HCT116 (cell line): ENCODE results near the gene KAT6B.

Source experiments
- CTCF ChIP-seq, 3 experiments: fragments of 200-600 bp in 1 of 3; sonication (generic) in 1 of 3; IDR thresholded peaks in 2 of 3; conservative IDR thresholded peaks in 1 of 3; 2 replicates each; pipeline ENCODE4 v1.5.1; 2012 to 2017; ENCODE audit warnings: low read depth in 2 of 3, low read length in 2 of 3, antibody characterized with exemption in 1 of 3, borderline replicate concordance in 1 of 3, control low read depth in 1 of 3, mild to moderate bottlenecking in 1 of 3, mixed read lengths in 1 of 3, mixed run types in 1 of 3, moderate library complexity in 1 of 3; ENCODE audit not compliant: insufficient read depth in 1 of 3
- EGR1 ChIP-seq: IDR thresholded peaks from 2 replicates; pipeline ENCODE4 v1.6.1; 2012; ENCODE audit warnings: low read depth
- ELF1 ChIP-seq: IDR thresholded peaks from 2 replicates; pipeline ENCODE4 v1.6.1; 2012; ENCODE audit warnings: low read depth, borderline replicate concordance
- EZH2phosphoT487 ChIP-seq: fragments of 200-600 bp; IDR thresholded peaks from 2 replicates; pipeline ENCODE4 v1.6.1; 2018; ENCODE audit warnings: antibody characterized with exemption, borderline replicate concordance
- JUND ChIP-seq: IDR thresholded peaks from 2 replicates; pipeline ENCODE4 v1.6.1; 2012
- POLR2A ChIP-seq: IDR thresholded peaks from 2 replicates; pipeline ENCODE4 v1.7.0; 2011; ENCODE audit warnings: borderline replicate concordance; ENCODE audit not compliant: insufficient read depth, insufficient read length; ENCODE audit errors: extremely low read depth
- POLR2AphosphoS5 ChIP-seq: IDR thresholded peaks from 2 replicates; pipeline ENCODE4 v1.6.1; 2011; ENCODE audit warnings: mild to moderate bottlenecking, low read depth, low read length, moderate library complexity

- TF ChIP-seq ELF1 (no peak), CTCF (IDR thresholded peaks at IDR 0.05 in 2 of 3, conservative IDR thresholded peaks at IDR 0.05 in 1 of 3; ENCODE audit: borderline replicate concordance in 1 of 3, insufficient read depth in 1 of 3, low read depth in 2 of 3, low read length in 2 of 3) (no peak), POLR2A (no peak), POLR2AphosphoS5 (no peak), JUND (no peak), EGR1 (no peak), EZH2phosphoT487 (no peak)
These were observed 202.3 kb downstream of the KAT6B start for GRCh38 chr10:75028748-75029147.
